Glomerular endothelial cell (primary cell): ENCODE results near the gene COL8A1. TPM values are rescaled to one million over a fixed set of nuclear protein-coding genes. Genes with fewer than 3 reads are reported as not detected.

Experiments
- DNase-seq: peaks from one replicate; pipeline ENCODE4 v3.0.0-alpha.2; 2011; ENCODE audit warnings: low read depth, low spot score; ENCODE audit errors: extremely low read depth
- total RNA-seq: library from RNA; depleted of rRNA; stranded (reverse); fragments of >200 nt; gene quantifications from 2 replicates; pipeline ENCODE4 v1.2.3, GENCODE V29; 2015

Gene COL8A1
- total RNA-seq, 1 donor from 2014 or later, result 187 TPM

GRCh38 chr3:99668044-99668443 is 29.6 kb downstream of the COL8A1 start:
- no peak for DNase-seq

GRCh38 chr3:99669879-99670555 is 31.6 kb downstream of the COL8A1 start:
- no peak for DNase-seq

GRCh38 chr3:99670556-99670950 is 32.2 kb downstream of the COL8A1 start:
- no peak for DNase-seq

GRCh38 chr3:99674086-99674789 is 35.8 kb downstream of the COL8A1 start:
- DNase-seq, result no peak

- no peak for DNase-seq
Measured at GRCh38 chr3:99678023-99678422, 39.6 kb downstream of the COL8A1 start.

GRCh38 chr3:99678896-99679295 is 40.5 kb downstream of the COL8A1 start:
- DNase-seq, result no peak

- DNase-seq, result no peak
Measured at GRCh38 chr3:99681512-99681911, 43.1 kb downstream of the COL8A1 start.

GRCh38 chr3:99681976-99682375 is 43.6 kb downstream of the COL8A1 start:
- no peak for DNase-seq

GRCh38 chr3:99683465-99683864 is 45.1 kb downstream of the COL8A1 start:
- DNase-seq, result no peak

- DNase-seq, result no peak
Measured at GRCh38 chr3:99683876-99684275, 45.5 kb downstream of the COL8A1 start.

- DNase-seq, result no peak
Measured at GRCh38 chr3:99684644-99685043, 46.2 kb downstream of the COL8A1 start.

- DNase-seq, result no peak
Measured at GRCh38 chr3:99686469-99686868, 48.1 kb downstream of the COL8A1 start.

GRCh38 chr3:99686955-99687612 is 48.7 kb downstream of the COL8A1 start:
- DNase-seq, result no peak

- DNase-seq, result no peak
Measured at GRCh38 chr3:99690761-99691369, 52.5 kb downstream of the COL8A1 start.

GRCh38 chr3:99693636-99694035 is 55.2 kb downstream of the COL8A1 start:
- no peak for DNase-seq

GRCh38 chr3:99696497-99696896 is 58.1 kb downstream of the COL8A1 start:
- no peak for DNase-seq

- no peak for DNase-seq
Measured at GRCh38 chr3:99697250-99697649, 58.9 kb downstream of the COL8A1 start.

GRCh38 chr3:99698932-99699331 is 60.5 kb downstream of the COL8A1 start:
- no peak for DNase-seq

- peak; percentile 51 for DNase-seq
Measured at GRCh38 chr3:99699841-99700240, 61.4 kb downstream of the COL8A1 start.

- no peak for DNase-seq
Measured at GRCh38 chr3:99700631-99701268, 62.4 kb downstream of the COL8A1 start.
